HG03457 (cell line): ENCODE measurements around the gene TMEM41A.
A peak's percentile ranks its signal among the peaks of the same experiment; 100 is the strongest.

ENCODE experiments used
- ATAC-seq: cut with Tn5 transposase; IDR thresholded peaks from one replicate; pipeline ENCODE4 v1.9.1; 2021; ENCODE audit warnings: moderate number of reproducible peaks; ENCODE audit not compliant: unreplicated experiment

The TMEM41A gene

DNA sequence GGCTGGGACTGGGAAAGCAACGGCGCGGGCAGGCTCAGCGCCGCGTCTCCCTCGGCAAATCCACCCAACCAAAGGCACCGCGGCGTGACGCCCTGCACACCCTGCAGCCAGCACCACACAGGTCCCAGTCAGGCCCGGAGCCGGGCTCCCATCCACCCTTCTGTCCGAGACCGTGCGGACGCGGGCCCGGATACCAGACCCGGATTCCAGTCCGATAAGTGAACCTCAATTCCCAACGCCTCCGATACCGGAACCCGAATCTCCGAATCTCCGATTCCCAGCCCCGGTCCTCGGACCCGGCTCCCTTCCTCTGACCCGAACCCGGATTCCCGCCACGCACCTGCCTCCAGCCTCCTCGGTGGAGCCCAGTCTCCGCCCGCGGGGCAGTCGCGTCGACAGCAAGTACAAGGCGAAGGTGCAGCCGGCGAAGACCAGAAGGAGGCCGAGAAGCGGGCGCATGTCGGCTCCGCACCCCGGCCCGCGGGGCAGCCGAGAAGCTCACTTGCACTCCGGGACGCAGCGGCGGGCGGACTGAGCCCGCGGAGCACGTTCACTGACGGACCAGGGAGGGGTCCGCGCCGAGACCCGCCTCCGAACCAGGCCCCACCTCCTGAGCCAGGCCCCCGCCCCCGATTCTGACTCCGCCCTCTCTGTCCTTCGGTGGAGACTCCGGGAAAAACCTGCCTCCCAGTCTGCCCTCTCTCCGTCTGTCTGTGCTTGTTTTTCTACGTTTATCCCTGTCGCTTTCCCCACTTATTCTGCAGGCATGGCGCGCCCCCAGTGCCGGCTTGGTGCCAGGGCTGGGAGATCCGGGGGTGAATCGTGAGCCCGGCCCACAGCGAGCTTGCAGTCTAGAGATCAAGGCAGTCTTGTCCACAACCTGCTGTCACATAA lies at the start of gene TMEM41A:
TMEM41A (minus strand) TSS at position 533 of the 894 bp plus-strand sequence; CDS start at position 459, 74 bp downstream.
- peak; percentile 80 for ATAC-seq

DNA sequence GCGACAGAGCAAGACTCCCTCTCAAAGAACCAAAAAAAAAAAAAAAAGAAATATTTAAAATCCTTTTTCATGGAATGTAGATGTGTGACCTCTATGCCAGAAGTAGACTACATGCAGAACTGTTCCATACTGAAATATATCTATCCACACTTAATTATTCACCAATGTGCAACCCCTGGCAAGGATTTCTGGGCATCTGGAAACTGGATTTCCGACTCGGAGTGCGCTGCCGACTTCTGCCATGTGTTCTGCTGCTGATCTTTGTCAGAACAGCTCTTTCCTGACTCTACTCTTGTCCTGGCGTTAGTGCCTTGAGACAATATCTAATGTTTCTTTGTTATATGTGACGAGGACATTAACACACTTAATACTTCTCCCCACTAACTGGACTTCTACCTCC lies 41.9 kb upstream of the TMEM41A start:
- ATAC-seq: no peak

DNA sequence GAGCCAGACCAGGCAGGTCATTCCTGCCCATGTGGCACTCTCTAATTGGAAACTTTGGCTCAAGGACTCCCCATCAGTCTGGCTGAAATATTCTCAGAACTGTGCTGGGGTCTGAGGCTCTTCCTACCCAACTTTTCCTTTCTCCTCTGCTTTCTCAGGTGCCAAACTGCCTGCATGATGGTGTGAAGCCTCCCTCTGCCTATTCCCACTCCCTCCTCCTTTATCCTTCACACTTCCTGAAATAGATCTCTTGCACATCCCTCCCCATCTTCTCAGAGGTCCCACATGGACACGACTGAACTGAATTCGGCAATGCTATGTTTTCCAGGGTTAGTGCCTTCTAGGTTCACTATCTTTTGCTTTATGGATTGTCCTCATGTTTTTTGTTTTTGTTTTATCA lies 41.1 kb upstream of the TMEM41A start:
- no peak for ATAC-seq

DNA sequence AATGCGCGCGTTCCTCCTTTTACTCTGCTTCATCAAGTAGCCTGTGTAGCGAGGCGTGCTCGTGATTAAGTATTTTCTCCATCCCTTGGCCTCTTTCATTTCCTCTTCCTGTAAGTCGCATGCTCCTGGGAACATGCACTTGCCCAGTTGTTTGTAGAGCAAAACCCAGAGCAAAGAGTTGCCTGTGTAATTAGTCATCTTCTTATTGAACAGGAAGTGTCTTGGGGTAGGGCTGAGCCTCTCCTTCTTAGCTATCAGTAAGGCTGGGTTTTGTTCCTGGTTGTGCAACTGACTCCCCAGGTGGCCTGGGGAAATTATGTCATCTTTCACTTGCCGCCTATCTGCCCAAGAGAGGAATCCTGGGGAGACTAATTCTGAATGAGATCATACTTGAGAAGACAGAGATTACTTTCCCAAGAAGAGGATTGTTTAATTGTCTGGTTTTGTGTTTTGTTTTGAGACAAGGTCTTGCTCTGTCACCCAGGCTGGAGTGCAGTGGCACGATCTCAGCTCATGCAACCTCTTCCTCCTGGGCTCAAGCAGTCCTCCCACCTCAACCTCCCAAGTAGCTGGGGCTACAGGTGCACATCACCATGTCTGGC lies 38.6 kb upstream of the TMEM41A start:
- peak; percentile 96 for ATAC-seq

DNA sequence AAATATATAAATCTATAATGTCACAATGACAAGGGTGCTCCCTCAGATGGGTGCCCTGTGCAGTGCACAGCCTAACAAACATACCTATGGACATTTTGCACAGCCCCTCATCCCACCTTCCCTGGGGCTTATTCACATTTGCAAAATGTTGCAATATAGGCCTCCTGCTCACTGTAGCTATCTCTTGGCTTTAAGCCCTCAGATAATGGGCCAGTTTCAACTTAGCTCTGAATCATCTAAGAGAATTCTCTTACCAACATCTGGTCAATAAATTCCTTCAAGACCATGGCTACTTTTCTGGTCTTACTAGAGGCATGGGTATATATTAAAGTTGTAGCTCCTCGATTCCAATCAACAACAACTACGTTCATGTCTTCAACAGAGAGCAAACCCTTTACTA lies 35.7 kb upstream of the TMEM41A start:
- no peak for ATAC-seq

DNA sequence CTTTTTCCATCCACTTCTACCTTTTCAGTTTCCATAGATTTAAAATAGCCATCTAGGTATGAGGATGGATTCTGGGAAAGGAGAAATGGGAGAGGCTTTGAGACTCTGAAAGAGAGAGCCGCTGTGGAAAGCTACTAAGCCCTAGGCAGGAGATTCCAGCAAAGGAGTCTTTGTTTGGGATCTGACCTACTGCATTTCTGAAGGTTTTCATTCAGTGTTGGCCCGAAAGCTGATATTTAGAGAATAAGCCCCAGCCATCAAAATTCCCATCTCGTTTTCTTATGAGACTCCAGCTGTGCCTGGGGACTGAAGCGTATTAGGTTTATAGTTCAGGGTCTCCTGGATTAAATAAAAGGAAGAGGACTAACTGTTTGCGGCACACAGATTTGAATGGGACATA lies 34.1 kb upstream of the TMEM41A start:
- no peak for ATAC-seq

DNA sequence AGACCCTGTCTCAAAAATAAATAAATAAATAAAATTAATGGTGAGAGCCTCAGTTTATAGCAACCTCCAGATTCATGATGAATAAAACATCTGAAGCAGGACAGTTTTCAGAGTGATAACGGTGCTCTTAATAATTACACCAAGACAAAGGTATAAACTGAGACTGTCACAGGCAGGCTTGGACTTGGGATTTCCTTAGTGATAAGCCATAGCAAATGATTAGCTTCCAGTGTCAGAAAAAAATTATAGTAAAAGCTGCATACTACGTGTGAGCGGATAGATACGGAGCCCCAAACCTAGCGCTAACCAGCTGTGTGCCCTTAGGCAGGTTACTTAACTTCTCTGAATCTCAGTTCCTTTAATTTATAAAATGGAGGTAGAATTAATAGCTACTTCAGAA lies 32.0 kb upstream of the TMEM41A start:
- no peak for ATAC-seq

DNA sequence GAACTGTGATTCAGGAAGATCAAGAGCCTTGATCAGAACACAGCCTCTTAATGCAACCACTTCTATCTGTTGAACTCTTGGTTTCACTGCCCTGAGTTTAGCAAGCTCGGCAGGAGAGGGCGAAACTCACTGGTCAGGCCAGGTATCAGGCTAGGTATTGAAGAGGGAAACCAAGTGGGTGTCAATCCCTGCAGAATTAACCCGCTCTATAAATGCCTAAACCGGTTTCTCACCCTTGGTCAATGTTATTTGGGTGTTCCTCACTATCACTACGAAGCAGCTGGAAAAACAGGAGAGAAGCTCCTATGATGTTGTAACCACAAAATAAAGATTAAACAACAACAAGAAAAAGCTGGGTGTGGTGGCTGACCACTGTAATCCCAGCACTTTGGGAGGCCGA lies 29.7 kb upstream of the TMEM41A start:
- no peak for ATAC-seq

DNA sequence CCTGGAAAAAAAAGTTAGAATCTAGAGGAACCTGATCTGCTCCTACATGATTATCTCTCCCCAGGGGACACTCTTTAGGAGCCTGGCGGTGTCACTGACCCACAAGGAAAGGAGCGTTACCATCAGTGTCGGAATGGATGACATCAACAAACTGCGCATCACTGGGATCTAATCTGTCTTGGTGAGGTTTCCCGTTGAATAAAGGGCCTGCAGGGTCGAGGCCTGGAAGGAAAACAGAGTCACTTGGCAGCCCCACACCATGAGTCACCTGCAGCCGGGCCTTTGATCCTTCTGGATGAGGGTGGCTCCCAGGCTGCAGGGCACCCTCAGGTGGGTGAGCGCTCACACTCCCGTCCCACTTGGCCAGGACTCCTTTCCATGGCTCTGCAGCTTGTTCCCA lies 28.5 kb upstream of the TMEM41A start:
- ATAC-seq: no peak

DNA sequence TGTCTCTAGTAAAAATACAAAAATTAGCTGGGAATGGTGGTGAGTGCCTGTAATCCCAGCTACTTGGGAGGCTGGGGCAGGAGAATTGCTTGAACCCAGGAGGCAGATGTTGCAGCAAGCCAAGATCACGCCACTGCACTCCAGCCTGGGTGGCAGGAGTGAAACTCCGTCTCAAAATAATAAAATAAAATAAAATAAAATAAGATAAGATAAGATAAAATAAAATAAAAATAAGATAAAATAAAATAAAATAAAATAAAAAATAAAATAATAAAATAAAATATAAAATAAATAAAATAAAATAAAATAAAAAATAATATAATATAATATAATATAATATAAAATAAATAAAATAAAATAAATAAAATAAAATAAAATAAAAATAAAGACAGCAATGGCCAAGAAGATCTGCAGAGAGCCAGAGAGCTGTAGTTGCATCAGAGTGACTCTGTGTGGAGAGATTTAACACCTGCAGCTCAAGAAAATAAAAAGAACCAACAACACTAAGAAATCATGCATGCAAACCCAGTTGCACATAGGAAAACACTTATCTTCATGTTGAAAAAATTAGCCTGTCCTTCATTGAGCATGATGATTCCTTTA lies 27.6 kb upstream of the TMEM41A start:
- no peak for ATAC-seq

DNA sequence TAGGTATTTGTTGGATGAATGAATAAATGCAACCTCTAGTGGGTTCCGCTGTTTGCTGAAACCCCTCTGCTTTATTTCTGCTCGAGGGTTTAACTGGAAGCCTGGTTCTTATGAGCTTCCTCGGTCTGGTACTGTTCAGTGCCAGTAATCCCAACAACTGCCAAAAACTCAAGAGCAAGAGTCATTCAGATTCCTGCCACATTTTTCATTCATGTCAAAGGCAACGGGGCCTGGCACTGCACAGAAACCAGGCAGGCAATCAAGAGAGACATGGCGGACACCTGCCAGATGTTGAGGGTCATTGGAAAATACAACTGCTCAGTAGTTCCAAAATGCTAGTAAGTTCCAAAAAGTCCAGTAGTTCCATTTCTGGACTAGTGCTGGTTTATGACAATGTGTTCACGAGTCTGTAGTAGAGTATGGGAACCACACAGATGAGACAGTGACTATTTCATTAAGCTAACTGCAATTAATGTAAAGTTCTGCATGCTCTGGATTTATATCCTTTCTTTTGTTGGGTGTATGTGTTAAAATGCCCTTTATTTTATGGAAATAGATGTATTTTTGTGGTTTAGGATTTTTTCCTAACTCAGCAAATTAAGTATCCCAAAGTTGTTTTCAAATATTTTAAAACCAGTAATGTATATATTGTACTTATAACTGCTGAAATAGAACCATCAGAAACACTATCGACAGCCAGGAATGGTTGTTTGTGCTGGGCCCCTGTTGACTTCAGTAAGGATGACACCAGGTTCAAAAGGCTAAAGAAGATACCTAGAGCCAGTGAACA lies 22.7 kb upstream of the TMEM41A start:
- no peak for ATAC-seq

DNA sequence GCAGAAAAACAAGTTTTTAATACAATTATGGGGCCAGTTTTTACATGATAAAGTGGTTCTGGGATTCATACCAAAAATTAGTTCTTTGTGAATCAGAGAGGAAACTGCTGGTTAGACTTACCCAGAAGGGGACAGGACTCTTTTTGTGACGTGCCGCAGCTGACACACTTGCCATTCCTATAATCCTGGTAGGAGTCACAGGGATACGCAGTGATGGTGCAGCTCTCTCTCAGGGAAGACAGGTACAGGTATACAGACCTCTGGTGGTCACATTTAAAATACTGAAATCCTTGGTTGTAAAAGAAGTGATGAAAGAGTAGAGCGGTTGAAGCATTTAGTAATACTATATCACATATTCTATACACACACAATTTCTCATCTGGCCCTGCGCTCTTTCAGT lies 20.2 kb upstream of the TMEM41A start:
- ATAC-seq: no peak

DNA sequence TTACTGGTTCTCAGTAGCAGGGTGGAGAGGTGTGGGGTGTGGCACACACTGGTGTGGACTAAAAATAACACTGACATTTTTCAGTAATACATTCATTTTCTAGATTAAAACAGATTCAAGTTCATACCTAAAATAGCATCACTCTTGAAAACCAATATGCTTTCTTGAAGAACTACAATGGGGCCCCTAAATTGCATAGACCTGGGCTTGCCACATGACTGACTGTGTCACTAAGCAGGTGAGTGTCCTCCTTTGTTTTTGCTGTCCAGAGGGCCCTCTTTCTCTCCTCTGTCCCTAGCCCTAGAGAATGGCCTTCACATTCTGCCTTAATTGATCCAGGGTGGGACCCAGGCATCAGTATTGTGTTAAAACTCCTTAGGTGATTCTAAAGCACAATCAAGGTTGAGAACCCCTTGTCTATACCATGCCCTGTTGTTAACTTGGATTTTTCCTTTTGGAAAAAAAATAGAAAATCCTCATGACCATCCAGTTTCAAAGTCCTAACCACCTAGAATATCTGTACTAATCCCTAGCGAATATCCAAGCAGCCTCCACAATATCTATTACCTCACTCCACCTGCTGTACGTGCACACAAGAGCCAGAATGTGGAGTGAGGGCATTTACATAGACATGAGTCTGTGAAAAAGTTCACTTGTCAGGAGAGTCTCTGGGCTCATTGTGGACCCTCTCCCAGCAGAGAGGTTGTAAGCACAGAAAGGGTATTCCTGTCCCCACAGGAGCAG lies 18.7 kb upstream of the TMEM41A start:
- ATAC-seq: no peak

DNA sequence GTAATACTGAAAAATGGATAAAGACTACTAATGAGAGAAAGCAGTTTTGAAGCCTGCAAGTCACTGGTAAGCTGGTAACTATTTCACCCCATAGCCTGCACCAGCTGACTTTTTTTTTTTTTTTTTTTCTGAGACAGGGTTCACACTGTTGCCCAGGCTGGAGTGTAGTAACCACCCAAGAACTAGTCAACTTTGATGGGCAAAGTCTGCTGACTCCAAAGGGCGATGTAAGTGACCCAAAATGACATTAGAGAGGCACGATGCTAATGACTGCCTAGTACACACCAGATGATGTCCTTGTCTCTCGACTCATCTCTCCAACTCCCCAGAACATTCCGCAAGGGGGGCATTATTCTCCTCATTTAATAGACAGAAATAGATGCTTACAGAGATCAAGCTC lies 12.9 kb upstream of the TMEM41A start:
- no peak for ATAC-seq

DNA sequence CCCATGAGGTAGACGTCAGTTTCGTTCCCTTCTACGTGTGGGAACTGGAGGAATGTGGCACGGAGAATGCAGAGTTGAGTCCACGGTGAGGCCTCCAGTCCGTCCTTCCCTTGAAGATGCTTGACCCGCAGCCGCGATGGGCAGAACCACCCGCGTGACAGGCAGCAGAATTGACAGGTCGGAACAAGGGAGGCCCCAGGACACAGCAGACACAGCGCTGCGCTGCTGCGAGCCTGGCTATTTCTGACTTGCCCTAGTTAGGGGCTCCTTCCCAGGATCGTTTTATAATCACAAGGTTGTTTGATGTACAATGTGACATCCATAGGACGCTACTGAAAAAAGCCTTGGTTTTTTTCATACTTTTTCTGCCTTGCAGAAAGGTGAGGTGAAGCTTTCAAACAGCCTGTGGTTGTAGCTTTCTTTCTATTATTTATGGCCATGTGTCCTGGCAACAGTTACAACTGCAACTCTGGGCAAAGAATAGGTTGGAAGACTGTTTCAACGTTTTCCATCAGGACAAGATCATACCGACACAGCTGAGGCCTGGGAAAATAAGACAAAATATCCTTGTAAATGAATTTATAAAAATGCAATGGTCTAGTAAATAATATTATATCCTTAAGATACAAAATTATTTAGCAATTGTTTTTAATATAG lies 9.6 kb upstream of the TMEM41A start:
- no peak for ATAC-seq

DNA sequence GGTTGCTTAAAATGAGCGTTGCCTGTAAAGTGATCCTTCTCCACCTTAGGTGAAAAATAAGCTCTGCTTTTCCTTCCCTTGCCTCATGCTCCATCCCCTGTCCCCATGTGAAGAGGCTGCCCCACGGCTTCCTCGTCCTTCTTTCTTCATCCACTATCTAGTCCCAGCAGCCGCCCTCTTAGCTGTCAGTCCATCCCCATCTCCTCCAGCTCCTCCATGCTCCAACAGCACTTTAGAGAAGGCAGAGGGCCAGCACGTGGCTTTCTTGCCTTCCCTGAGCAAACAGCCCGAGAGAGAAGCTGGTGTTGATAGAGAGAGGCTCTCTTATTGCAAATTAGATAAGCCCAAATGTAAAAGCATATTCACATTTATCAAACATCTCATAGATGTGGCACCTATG lies 9.0 kb upstream of the TMEM41A start:
- ATAC-seq: no peak

DNA sequence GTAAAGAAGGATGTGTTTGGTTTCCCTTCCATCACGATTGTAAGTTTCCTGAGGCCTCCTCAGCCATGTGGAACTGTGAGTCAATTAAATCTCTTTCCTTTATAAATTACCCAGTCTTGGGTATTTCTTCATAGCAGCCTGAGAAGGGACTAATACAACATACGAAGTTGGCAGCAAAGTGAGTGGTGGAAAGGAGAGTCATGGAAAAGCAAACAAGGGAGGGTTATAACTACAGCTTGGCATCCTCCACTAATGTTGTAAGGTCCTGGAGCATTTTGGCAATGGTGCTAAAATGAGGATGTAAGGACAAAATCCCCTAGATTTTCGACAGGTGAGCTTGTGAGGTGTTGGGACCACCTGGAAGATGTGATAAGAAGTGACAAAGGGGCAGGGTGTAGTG lies 5.8 kb upstream of the TMEM41A start:
- no peak for ATAC-seq

DNA sequence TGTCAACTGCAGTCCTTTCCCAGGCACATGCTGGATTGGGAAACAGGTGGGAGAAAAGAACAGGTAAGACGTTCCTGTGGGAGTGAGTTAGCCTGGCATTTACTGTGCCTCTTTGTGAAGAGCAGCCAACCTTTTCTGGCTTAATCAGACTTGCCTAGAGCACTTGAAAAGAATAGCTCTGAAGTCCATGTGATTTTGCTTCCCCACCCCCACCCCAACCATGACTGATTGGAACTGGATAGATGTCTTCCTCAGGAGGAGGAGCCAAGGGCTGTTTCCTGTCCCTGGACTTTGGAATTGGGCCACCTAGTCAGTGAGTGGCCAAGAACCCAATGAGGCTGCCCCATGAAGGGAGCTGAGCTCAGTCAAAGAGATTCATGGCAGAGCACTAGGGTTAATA lies 4.7 kb upstream of the TMEM41A start:
- ATAC-seq: no peak

DNA sequence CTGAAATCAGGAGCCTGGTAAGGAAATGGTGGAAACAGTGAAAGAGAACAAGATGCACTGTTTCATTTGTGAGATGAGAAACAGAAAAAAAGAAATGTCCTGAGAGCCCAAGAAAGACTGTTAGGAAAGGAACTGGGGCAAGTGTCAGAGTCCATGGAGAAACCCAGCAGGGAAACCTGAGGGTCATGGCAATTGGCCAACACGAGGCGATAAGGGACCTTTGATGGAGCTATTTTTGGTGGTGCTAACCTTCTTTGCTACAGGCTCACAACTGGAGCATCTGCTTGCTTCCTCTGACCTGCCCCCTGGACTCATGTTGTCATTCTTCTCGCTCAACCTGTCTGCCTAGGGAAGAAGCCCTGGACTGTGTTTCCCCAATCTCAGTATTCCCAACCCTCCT lies 4.2 kb upstream of the TMEM41A start:
- no peak for ATAC-seq

DNA sequence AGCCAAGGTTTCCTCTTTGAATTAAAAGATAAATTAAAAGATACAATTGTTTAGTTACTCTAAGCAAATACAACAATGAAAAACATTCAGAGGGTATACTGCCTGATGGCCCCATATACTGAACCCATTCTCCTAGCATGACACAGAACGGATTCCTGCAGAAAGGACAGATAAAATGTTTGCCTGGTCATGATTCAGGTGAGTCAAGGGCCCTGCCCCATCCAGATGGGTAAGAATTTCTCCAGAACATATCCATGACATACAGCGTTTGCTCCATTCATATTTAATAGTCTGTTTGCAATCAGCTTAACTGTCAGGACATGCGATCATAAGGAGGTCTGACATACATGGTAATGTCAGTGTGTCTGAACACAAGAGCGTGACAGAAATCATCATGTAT lies 8.6 kb downstream of the TMEM41A start:
- no peak for ATAC-seq
